WI38 (cell line): ENCODE data around the gene FOXD3.

Source experiments
- H3K4me3 ChIP-seq: 2 replicates; pipeline ENCODE4 v1.5.1; 2011; ENCODE audit warnings: low read depth, mild to moderate bottlenecking, control low read depth, low read length
- CTCF ChIP-seq: IDR thresholded peaks from 2 replicates; pipeline ENCODE4 v1.5.1; 2012; ENCODE audit warnings: low read depth, mild to moderate bottlenecking, control low read depth, low read length

FOXD3 gene

GRCh38 chr1:63316984-63317816 lies 5.2 kb upstream of the FOXD3 start:
- peak overlapping the region; percentile 36 for H3K4me3 ChIP-seq
- peak; percentile 38; the same call in 1 of the 2 replicates for TF ChIP-seq CTCF

GRCh38 chr1:63317817-63318152 lies 4.6 kb upstream of the FOXD3 start:
- no peak for TF ChIP-seq CTCF

GRCh38 chr1:63318201-63318979 lies 4.0 kb upstream of the FOXD3 start:
- TF ChIP-seq CTCF, result no peak
- H3K4me3 ChIP-seq, result no peak overlapping the region

More at GRCh38 chr1:63317817-63318152, 4.6 kb upstream of the FOXD3 start:
- peak overlapping the region; percentile 36 for H3K4me3 ChIP-seq

GRCh38 chr1:63319046-63320021 lies 3.0 kb upstream of the FOXD3 start:
- no peak overlapping the region for H3K4me3 ChIP-seq

GRCh38 chr1:63320022-63320721 lies 2.2 kb upstream of the FOXD3 start:
- no peak for TF ChIP-seq CTCF
- H3K4me3 ChIP-seq, result no peak overlapping the region

More at GRCh38 chr1:63319046-63320021, 3.0 kb upstream of the FOXD3 start:
- TF ChIP-seq CTCF, result no peak

GRCh38 chr1:63321066-63321784 lies 1.1 kb upstream of the FOXD3 start:
- H3K4me3 ChIP-seq, result no peak overlapping the region
- no peak for TF ChIP-seq CTCF
